HepG2 (cell line): ENCODE measurements around the gene ATP8B1. TPM values are rescaled to one million over a fixed set of nuclear protein-coding genes. Genes with fewer than 3 reads are reported as not detected.
A peak's percentile ranks its signal among the peaks of the same experiment; 100 is the strongest.

ENCODE experiments used
- ATAC-seq: fragments of 200-7000 bp; cut with Tn5 transposase; 3 replicates; pipeline ENCODE4 v1.9.1; 2020; ENCODE audit warnings: mild to moderate bottlenecking, moderate library complexity
- BruUV-seq: library from RNA; stranded (reverse); fragments of 400-500 nt; replicated peaks from 2 replicates; lab custom pipeline; 2021; lab: Mats Ljungman, UMichigan
- CTCF ChIA-PET: fragments of 300-600 bp; formaldehyde crosslinking; extraction: SDS; loops from one replicate; lab custom pipeline; 2021; ENCODE audit warnings: low total read pairs, inconsistent platforms, low intra/inter-chr PET ratio; lab: Yijun Ruan, JAX
- POLR2A ChIA-PET: fragments of 350-600 bp; sonication (Branson Sonifier 250); formaldehyde crosslinking; loops from one replicate; lab custom pipeline; 2020; ENCODE audit warnings: antibody characterized with exemption, inconsistent platforms; lab: Yijun Ruan, JAX
- DNase-seq: peaks from one replicate; pipeline ENCODE4 v3.0.0-alpha.2; 2015; ENCODE audit warnings: low spot score
- FAIRE-seq: peaks from 3 replicates; lab custom pipeline; 2011; peaks lifted over from hg19 to GRCh38; lab: Jason Lieb, UNC
- H2AFZ ChIP-seq: one replicate; pipeline ENCODE4 v1.6.1; 2011; ENCODE audit warnings: low read length, inconsistent platforms
- H3K27ac ChIP-seq: fragments of 300-600 bp; 3 replicates; pipeline ENCODE4 v1.8.0; 2011; ENCODE audit warnings: mixed run types, mild to moderate bottlenecking, mixed read lengths, low read length, inconsistent platforms; ENCODE audit not compliant: insufficient read depth; ENCODE audit errors: extremely low read length
- H3K27me3 ChIP-seq, 2 experiments: fragments of 200-600 bp in 1 of 2; 2 replicates in 1 of 2; 3 replicates in 1 of 2; pipeline versions ENCODE4 v1.6.0 to v1.8.0; 2011; ENCODE audit warnings: low read length in 2 of 2, mild to moderate bottlenecking in 2 of 2, moderate library complexity in 2 of 2, inconsistent platforms in 1 of 2; ENCODE audit not compliant: insufficient read depth in 2 of 2, control insufficient read depth in 1 of 2
- H3K36me3 ChIP-seq, 2 experiments: fragments of 200-600 bp in 1 of 2; replicated peaks in 1 of 2; 2 replicates in 1 of 2; 3 replicates in 1 of 2; pipeline versions ENCODE4 v1.5.1 to v1.8.0; 2011; ENCODE audit warnings: low read length in 2 of 2, inconsistent platforms in 1 of 2; ENCODE audit not compliant: insufficient read depth in 2 of 2, control insufficient read depth in 1 of 2
- H3K4me1 ChIP-seq: 2 replicates; pipeline ENCODE4 v1.5.1; 2012; ENCODE audit warnings: low read length, inconsistent platforms; ENCODE audit not compliant: insufficient read depth
- H3K4me2 ChIP-seq: 2 replicates; pipeline ENCODE4 v1.6.0; 2011; ENCODE audit warnings: low read depth, low read length, inconsistent platforms
- H3K4me3 ChIP-seq, 3 experiments: fragments of 200-600 bp in 1 of 3; sonication (generic), shearing (Covaris generic) in 1 of 3; replicated peaks in 1 of 3; 2 replicates each; pipeline ENCODE4 v1.5.1; 2011 to 2016; ENCODE audit warnings: low read length in 3 of 3, inconsistent platforms in 2 of 3, low read depth in 2 of 3, mild to moderate bottlenecking in 2 of 3, control low read depth in 1 of 3, mixed read lengths in 1 of 3; ENCODE audit not compliant: insufficient read depth in 1 of 3
- H3K79me2 ChIP-seq: one replicate; pipeline ENCODE4 v1.6.1; 2011; ENCODE audit warnings: low read length, inconsistent platforms; ENCODE audit not compliant: insufficient read depth
- H3K9ac ChIP-seq: 2 replicates; pipeline ENCODE4 v1.6.0; 2011; ENCODE audit warnings: mild to moderate bottlenecking, low read depth, low read length, inconsistent platforms; ENCODE audit not compliant: insufficient read depth
- H3K9me3 ChIP-seq: 2 replicates; pipeline ENCODE4 v1.5.1; 2012; ENCODE audit warnings: mild to moderate bottlenecking, low read length
- H4K20me1 ChIP-seq: 2 replicates; pipeline ENCODE4 v1.6.0; 2011; ENCODE audit warnings: inconsistent platforms, mild to moderate bottlenecking, low read length, moderate library complexity; ENCODE audit not compliant: insufficient read depth
- CREB1 ChIP-seq, 2 experiments: fragments of 450-650 bp in 1 of 2; IDR thresholded peaks; 2 replicates each; pipeline ENCODE4 v1.6.1; 2016 to 2017; ENCODE audit warnings: control low read depth in 1 of 2, mild to moderate bottlenecking in 1 of 2, missing compliant biosample characterization in 1 of 2, missing genetic modification characterization in 1 of 2
- CREB3 ChIP-seq: sonication (generic); formaldehyde crosslinking; IDR thresholded peaks from 2 replicates; pipeline ENCODE4 v1.5.0; 2020; ENCODE audit warnings: missing genetic modification reagents
- DNMT3B ChIP-seq: conservative IDR thresholded peaks from 2 replicates; pipeline ENCODE4 v1.6.1; 2016; ENCODE audit warnings: missing biosample characterization, control low read depth
- MAX ChIP-seq: IDR thresholded peaks from 2 replicates; pipeline ENCODE4 v1.6.1; 2012; ENCODE audit warnings: inconsistent platforms
- NFYC ChIP-seq: IDR thresholded peaks from 2 replicates; pipeline ENCODE4 v1.6.1; 2016; ENCODE audit warnings: missing genetic modification reagents, missing compliant biosample characterization
- RXRB ChIP-seq: IDR thresholded peaks from 2 replicates; pipeline ENCODE4 v1.6.1; 2016; ENCODE audit warnings: borderline replicate concordance, missing genetic modification reagents, missing compliant biosample characterization
- TARDBP ChIP-seq: sonication (generic); formaldehyde crosslinking; IDR thresholded peaks from 2 replicates; pipeline ENCODE4 v1.8.0; 2022; ENCODE audit warnings: mild to moderate bottlenecking, missing genetic modification reagents
- TEAD3 ChIP-seq: optimal IDR thresholded peaks from 2 replicates; pipeline ENCODE3; 2016; ENCODE audit warnings: borderline replicate concordance
- ZNF331 ChIP-seq: sonication (generic); formaldehyde crosslinking; IDR thresholded peaks from 2 replicates; pipeline ENCODE4 v1.4.0; 2020; ENCODE audit warnings: missing genetic modification reagents
- ZNF598 ChIP-seq: sonication (generic); formaldehyde crosslinking; IDR thresholded peaks from 2 replicates; pipeline ENCODE4 v1.5.1; 2020; ENCODE audit warnings: mild to moderate bottlenecking, missing genetic modification reagents, borderline replicate concordance
- WGBS: methylation state at CpG from one replicate; pipeline ENCODE4 v1.1.6; 2017; ENCODE audit warnings: low lambda C conversion rate; 5-methylcytosine and 5-hydroxymethylcytosine counted together
- in situ Hi-C: cut with HindIII; loops from 2 replicates; pipeline ENCODE4 v1.10.0; 2017; ENCODE audit warnings: low pct_unique_long_range_greater_than_20kb; ENCODE audit not compliant: extremely low pct_ligation_motif_present
- intact Hi-C: fragments of 100-400 bp; cut with micrococcal nuclease; formaldehyde crosslinking; loops from one replicate; pipeline ENCODE4 v1.10.0; 2022; ENCODE audit not compliant: unreplicated experiment
- polyA plus RNA-seq, 8 experiments: library from polyadenylated mRNA; depleted of rRNA in 3 of 8; stranded (reverse) in 7 of 8; unstranded in 1 of 8; fragments of >200 nt; fragmentation: Illumina TruSeq in 4 of 8; extraction: Trizol in 4 of 8; gene quantifications; 2 replicates each; pipeline versions ENCODE4 v1.2.1 to v1.2.3, GENCODE V29; 2011 to 2016; ENCODE audit warnings: low read depth in 4 of 8, missing spikeins in 1 of 8, mixed read lengths in 1 of 8; ENCODE audit not compliant: insufficient read depth in 1 of 8
- total RNA-seq, 5 experiments: library from RNA; depleted of rRNA; stranded (reverse); fragments of >200 nt; fragmentation: Illumina TruSeq; extraction: Trizol; gene quantifications; 2 replicates each; pipeline ENCODE4 v1.2.3, GENCODE V29; 2016; ENCODE audit warnings: low read depth in 1 of 5
- TF ChIP-seq, protein P1 (sequence below): IDR thresholded peaks from 2 replicates; pipeline ENCODE4 v1.6.1; 2012; ENCODE audit warnings: low read depth, low read length, improper control_type of control experiment
- TF ChIP-seq, protein P2 (sequence below): sonication (generic); formaldehyde crosslinking; IDR thresholded peaks from 2 replicates; pipeline ENCODE4 v1.5.1; 2020; ENCODE audit warnings: mild to moderate bottlenecking, missing genetic modification reagents, moderate library complexity
- TF ChIP-seq, protein P3 (sequence below): sonication (generic); formaldehyde crosslinking; IDR thresholded peaks from 2 replicates; pipeline ENCODE4 v1.4.0; 2020; ENCODE audit warnings: missing genetic modification reagents
- TF ChIP-seq, protein P4 (sequence below): IDR thresholded peaks from 2 replicates; pipeline ENCODE4 v1.6.1; 2016; ENCODE audit warnings: mild to moderate bottlenecking

The ATP8B1 gene
- total and polyA plus RNA-seq, 2 of the 13 experiments (the other 11 are each of a cell fraction or from before 2014, with no cell fraction given), result 2.8 to 4.0 TPM

DNA sequence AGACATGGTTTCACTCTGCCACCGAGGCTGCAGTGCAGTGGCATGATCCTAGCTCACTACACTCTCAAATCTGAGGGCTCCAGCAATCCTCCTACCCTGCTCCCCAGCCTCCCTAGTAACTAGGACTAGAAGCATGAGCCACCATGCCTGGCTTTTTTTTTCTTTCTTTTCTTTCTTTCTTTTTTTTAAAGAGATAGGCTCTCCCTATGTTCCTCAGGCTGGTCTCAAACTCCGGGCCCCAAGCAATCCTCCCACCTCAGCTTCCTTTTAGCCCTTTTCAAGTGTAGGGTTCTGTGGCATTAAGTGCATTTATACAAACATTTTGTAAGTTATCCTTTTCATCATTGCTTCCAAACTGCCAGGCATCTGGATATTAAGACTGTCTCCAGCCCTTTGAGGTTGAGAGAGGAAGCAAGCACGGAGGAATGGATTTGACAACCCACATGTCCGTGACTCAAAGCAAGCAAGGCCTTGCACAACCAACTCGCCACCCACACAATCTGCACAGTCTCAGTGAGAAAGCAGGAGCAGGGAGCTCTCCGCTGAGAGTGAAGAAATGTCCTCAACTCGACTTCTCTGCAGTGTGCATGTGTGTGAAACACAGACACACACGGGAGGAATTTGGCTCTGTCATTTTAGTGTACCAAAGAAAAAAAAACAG, 65.6 kb downstream of the ATP8B1 start:
- H4K20me1 ChIP-seq, result no peaks in the 10 kb centered on the region
- peak overlapping the region in 1 of 3 experiments; percentile 24; a peak in 1 of 6 replicates for H3K4me3 ChIP-seq
- CTCF ChIA-PET, result no interaction called here
- POLR2A ChIA-PET, result interaction anchor here (1.0 to 1.7 kb wide), 3 partner anchors 10 to 66 kb away, joined by 3 to 13 read pairs (median 5); partner anchors contain the start of gene ATP8B1
- FAIRE-seq, result peak; percentile 86
- peak overlapping the region; percentile 12; the same call in 1 of the 2 replicates for H3K9ac ChIP-seq
- peak overlapping the region; percentile 62 for H3K4me2 ChIP-seq
- H3K9me3 ChIP-seq, result 0 out of 2 replicates have a peak, but pooled peaks cover 5% of the 10 kb centered on the region
- DNase-seq, result peak; percentile 83
- ATAC-seq, result peak; percentile 98
- intact Hi-C loops (no loop called here), in situ Hi-C loops (no loop called here)
- no peak overlapping the region for H2AFZ ChIP-seq
- H3K27me3 ChIP-seq, result no peaks in the 10 kb centered on the region; a peak in 1 of 5 replicates
- H3K36me3 ChIP-seq, result no peaks in the 10 kb centered on the region
- 13% methylated on average over 8 of the region's 8 CpGs for WGBS
- H3K27ac ChIP-seq, result peak overlapping the region; percentile 45
- H3K79me2 ChIP-seq, result no peaks in the 10 kb centered on the region
- peaks cover 26% of the 10 kb centered on the region for H3K4me1 ChIP-seq
- BruUV-seq, result no TSS peak
- TF ChIP-seq TEAD3, result peak; percentile 43
- TF ChIP-seq, protein P1, sequence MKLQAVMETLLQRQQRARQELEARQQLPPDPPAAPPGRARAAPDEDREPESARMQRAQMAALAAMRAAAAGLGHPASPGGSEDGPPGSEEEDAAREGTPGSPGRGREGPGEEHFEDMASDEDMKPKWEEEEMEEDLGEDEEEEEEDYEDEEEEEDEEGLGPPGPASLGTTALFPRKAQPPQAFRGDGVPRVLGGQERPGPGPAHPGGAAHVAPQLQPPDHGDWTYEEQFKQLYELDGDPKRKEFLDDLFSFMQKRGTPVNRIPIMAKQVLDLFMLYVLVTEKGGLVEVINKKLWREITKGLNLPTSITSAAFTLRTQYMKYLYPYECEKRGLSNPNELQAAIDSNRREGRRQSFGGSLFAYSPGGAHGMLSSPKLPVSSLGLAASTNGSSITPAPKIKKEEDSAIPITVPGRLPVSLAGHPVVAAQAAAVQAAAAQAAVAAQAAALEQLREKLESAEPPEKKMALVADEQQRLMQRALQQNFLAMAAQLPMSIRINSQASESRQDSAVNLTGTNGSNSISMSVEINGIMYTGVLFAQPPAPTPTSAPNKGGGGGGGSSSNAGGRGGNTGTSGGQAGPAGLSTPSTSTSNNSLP, result peak; percentile 33; the same call in 1 of the 2 replicates
- TF ChIP-seq, protein P2, sequence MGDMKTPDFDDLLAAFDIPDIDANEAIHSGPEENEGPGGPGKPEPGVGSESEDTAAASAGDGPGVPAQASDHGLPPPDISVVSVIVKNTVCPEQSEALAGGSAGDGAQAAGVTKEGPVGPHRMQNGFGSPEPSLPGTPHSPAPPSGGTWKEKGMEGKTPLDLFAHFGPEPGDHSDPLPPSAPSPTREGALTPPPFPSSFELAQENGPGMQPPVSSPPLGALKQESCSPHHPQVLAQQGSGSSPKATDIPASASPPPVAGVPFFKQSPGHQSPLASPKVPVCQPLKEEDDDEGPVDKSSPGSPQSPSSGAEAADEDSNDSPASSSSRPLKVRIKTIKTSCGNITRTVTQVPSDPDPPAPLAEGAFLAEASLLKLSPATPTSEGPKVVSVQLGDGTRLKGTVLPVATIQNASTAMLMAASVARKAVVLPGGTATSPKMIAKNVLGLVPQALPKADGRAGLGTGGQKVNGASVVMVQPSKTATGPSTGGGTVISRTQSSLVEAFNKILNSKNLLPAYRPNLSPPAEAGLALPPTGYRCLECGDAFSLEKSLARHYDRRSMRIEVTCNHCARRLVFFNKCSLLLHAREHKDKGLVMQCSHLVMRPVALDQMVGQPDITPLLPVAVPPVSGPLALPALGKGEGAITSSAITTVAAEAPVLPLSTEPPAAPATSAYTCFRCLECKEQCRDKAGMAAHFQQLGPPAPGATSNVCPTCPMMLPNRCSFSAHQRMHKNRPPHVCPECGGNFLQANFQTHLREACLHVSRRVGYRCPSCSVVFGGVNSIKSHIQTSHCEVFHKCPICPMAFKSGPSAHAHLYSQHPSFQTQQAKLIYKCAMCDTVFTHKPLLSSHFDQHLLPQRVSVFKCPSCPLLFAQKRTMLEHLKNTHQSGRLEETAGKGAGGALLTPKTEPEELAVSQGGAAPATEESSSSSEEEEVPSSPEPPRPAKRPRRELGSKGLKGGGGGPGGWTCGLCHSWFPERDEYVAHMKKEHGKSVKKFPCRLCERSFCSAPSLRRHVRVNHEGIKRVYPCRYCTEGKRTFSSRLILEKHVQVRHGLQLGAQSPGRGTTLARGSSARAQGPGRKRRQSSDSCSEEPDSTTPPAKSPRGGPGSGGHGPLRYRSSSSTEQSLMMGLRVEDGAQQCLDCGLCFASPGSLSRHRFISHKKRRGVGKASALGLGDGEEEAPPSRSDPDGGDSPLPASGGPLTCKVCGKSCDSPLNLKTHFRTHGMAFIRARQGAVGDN (CRISPR knock-in tag), result no peak
- peak; percentile 52; the same call in 1 of the 2 replicates for TF ChIP-seq TARDBP (CRISPR knock-in tag)
- no peak for TF ChIP-seq NFYC (CRISPR knock-in tag)
- peak; percentile 29; the same call in 1 of the 2 replicates for TF ChIP-seq RXRB
- TF ChIP-seq, protein P3, sequence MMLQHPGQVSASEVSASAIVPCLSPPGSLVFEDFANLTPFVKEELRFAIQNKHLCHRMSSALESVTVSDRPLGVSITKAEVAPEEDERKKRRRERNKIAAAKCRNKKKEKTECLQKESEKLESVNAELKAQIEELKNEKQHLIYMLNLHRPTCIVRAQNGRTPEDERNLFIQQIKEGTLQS (CRISPR knock-in tag), result 0 out of 2 replicates have a peak, but pooled peaks have one; percentile 55
- no peak for TF ChIP-seq ZNF598 (CRISPR knock-in tag)
- TF ChIP-seq, protein P4, sequence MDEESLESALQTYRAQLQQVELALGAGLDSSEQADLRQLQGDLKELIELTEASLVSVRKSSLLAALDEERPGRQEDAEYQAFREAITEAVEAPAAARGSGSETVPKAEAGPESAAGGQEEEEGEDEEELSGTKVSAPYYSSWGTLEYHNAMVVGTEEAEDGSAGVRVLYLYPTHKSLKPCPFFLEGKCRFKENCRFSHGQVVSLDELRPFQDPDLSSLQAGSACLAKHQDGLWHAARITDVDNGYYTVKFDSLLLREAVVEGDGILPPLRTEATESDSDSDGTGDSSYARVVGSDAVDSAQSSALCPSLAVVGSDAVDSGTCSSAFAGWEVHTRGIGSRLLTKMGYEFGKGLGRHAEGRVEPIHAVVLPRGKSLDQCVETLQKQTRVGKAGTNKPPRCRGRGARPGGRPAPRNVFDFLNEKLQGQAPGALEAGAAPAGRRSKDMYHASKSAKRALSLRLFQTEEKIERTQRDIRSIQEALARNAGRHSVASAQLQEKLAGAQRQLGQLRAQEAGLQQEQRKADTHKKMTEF, result peak; percentile 53; the same call in 1 of the 2 replicates
- peak; percentile 66; the same call in 1 of the 2 replicates for TF ChIP-seq ZNF331 (CRISPR knock-in tag)
- peak; percentile 74 for TF ChIP-seq MAX
- no peak for TF ChIP-seq CREB3 (CRISPR knock-in tag)
- TF ChIP-seq CREB1 (IDR thresholded peaks at IDR 0.05), result no peak
- peak; percentile 24; the same call in 1 of the 2 replicates for TF ChIP-seq CREB1 (CRISPR knock-in tag; IDR thresholded peaks at IDR 0.05)
- TF ChIP-seq DNMT3B (CRISPR knock-in tag), result 0 out of 2 replicates have a peak, but pooled peaks have one; percentile 57
